G401 (cell line): Measurements from ENCODE around the gene GPC1. TPM values are rescaled to one million over a fixed set of nuclear protein-coding genes. Genes with fewer than 3 reads are reported as not detected.

Source experiments
- DNase-seq: peaks from one replicate; pipeline ENCODE4 v3.0.0-alpha.2; 2015; ENCODE audit warnings: low spot score
- in situ Hi-C: cut with HindIII; loops from 2 replicates; pipeline ENCODE4 v1.10.0; 2016; ENCODE audit warnings: low sequenced_read_pairs, mixed read lengths
- total RNA-seq: library from RNA; depleted of rRNA; stranded (reverse); fragments of >200 nt; shearing (Covaris generic); gene quantifications from 2 replicates; pipeline ENCODE4 v1.2.3, GENCODE V29; 2014

Gene GPC1
- total RNA-seq, 1 experiment from 2014 or later, result 39.1 TPM

DNA sequence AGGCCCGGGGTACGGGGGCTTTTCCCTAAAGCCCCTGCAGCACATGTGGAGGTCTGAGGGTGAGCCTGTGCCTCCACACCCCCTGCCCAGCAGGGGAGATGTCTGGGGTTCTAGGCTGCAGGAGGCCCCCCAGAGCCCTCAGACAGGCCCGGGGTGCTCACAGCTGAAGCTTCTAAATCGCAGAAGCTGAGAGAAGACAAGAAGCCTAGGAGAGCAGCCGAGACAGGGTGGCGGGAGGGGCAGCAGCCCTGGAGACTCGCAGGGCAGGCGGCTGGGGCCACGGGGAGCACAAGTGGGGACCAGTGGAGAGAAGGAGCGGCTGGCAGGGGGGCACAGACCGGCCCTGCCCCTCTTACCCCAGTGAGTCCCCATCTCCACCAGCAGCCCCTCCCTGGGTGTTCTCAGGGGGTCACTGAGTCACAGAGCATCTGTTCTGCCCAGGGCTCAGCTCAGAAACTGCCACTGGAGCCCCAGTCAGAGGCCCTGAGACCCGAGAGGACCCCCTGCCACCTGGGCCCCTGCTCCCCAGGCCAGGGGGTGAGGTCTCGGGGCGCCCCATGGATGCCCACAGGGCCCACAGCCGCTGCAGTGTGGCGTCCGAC lies 26.1 kb downstream of the GPC1 start:
- no peak for DNase-seq
- in situ Hi-C loops, result no loop called here

DNA sequence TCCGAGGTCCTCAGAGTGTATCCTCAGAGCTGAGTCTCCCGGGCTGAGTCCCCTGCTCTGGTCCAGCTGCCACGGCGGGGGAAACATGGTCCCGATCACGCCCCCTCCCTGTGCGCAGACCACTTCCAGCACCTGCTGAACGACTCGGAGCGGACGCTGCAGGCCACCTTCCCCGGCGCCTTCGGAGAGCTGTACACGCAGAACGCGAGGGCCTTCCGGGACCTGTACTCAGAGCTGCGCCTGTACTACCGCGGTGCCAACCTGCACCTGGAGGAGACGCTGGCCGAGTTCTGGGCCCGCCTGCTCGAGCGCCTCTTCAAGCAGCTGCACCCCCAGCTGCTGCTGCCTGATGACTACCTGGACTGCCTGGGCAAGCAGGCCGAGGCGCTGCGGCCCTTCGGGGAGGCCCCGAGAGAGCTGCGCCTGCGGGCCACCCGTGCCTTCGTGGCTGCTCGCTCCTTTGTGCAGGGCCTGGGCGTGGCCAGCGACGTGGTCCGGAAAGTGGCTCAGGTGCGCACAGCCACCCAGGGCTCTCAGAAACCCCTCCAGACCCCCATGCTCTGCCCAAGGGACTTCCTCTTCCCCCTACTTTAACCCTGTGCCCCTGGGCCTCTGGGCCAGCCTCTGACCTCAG lies 26.7 kb downstream of the GPC1 start:
- in situ Hi-C loops, result no loop called here
- no peak for DNase-seq

DNA sequence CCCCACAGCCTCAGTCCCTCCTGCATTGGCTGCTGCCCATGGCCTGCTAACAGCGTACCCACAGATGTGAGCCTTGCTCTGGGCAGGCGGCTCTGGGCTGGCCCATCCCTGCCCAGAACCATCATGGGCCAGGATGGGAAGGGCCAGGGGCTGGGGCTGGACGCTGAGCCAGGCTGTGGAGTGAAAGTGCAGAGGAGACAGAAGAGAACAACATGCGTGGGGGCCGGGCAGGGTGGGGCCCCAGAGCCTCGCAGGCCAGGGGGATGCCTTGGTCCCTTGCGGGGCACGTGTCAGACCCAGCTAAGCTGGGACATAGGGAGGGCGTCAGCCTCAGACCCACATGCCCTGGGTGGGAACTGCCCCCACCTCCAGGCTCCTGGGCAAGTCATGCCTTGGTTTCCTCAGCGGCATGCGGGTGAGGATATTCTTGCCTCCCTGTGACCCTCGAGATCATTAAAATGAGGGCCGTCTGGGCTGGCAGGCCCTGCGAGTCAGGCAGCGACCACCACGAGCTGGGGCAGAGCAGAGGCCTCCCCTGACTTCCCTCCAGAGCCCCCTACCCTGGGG lies 27.3 kb downstream of the GPC1 start:
- DNase-seq, result no peak
- in situ Hi-C loops, result no loop called here

DNA sequence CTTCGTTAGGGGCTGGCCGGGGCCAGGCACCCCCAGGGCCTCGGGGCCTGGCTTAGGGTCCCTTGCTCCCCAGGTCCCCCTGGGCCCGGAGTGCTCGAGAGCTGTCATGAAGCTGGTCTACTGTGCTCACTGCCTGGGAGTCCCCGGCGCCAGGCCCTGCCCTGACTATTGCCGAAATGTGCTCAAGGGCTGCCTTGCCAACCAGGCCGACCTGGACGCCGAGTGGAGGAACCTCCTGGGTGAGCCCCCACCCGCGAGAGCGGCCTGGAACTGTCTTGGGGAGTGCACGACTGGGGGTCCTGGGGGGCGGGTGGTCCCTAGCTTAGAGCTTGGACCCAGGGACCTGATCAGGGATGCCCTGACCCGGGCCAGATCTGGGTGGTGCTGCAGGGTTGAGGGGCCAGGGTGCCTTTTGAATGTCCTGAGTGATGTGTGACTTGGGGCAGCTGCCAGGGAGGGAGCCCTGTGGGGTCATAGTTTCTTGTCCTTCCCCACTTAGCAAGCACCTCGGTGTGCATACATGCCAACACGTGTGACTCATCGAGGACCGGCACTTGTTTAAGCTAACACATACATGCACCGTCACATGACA lies 27.9 kb downstream of the GPC1 start:
- no peak for DNase-seq
- in situ Hi-C loops, result no loop called here

DNA sequence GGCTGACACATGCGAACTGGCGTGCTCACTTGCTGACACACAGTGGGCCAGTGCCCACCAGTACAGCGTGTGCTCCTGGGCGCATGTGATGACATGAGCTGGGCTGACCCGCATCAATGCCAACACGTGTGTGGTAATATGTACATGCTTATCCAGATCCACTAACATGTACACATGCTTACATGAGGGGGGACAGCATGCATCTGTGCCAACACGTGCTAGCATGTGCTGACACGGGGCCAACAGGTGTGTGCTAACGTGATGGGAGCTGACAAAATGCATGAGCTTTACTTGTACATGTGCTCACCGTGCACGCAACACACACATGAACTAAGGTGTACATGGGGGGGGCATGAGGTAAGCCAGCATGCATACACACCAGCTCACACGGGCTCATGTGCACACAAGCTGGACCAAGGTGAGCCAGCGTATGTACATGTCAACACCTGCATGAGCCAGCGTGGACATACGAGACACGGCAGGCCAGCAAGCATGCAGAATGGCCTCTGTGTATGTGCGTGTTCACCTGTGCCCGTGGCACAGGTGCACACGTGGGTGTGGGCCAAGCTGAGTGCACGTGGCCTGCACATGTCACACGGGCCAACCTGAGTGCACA lies 28.5 kb downstream of the GPC1 start:
- no peak for DNase-seq
- in situ Hi-C loops, result no loop called here

DNA sequence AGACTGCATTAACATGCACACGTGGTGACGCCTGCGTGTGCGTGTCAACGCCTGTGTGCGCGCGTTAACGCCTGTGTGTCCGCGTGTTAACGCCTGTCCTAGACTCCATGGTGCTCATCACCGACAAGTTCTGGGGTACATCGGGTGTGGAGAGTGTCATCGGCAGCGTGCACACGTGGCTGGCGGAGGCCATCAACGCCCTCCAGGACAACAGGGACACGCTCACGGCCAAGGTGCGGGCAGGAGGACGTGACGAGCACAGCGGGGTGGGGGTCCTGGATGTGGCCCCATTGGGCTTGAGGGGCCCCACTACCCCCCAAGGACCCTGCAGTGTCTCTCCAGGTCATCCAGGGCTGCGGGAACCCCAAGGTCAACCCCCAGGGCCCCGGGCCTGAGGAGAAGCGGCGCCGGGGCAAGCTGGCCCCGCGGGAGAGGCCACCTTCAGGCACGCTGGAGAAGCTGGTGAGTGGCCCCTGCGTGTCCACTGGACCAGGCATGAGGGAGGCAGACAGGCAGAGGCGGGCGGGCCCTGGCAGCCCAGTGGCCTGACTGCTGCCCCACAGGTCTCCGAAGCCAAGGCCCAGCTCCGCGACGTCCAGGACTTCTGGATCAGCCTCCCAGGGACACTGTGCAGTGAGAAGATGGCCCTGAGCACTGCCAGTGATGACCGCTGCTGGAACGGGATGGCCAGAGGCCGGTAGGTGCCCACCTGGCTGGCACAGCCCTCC lies 29.2 kb downstream of the GPC1 start:
- in situ Hi-C loops, result no loop called here
- DNase-seq, result no peak

DNA sequence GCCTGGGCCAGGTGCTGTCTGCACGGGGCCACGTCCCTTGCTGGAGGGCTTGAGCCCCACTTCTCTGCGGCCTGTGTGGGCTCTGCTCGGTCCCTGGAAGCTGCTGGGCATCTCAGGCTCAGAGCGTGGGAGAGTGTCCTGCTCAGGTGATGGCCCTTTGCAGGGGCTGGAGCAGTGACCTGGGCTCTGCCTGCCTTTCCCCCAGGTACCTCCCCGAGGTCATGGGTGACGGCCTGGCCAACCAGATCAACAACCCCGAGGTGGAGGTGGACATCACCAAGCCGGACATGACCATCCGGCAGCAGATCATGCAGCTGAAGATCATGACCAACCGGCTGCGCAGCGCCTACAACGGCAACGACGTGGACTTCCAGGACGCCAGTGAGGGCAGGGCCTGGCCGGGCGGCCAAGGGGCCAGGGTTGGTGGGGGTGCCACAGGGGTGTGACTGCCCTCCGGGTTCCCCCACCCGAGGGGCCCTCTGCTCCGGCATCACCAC lies 29.9 kb downstream of the GPC1 start:
- no peak for DNase-seq
- in situ Hi-C loops, result no loop called here

DNA sequence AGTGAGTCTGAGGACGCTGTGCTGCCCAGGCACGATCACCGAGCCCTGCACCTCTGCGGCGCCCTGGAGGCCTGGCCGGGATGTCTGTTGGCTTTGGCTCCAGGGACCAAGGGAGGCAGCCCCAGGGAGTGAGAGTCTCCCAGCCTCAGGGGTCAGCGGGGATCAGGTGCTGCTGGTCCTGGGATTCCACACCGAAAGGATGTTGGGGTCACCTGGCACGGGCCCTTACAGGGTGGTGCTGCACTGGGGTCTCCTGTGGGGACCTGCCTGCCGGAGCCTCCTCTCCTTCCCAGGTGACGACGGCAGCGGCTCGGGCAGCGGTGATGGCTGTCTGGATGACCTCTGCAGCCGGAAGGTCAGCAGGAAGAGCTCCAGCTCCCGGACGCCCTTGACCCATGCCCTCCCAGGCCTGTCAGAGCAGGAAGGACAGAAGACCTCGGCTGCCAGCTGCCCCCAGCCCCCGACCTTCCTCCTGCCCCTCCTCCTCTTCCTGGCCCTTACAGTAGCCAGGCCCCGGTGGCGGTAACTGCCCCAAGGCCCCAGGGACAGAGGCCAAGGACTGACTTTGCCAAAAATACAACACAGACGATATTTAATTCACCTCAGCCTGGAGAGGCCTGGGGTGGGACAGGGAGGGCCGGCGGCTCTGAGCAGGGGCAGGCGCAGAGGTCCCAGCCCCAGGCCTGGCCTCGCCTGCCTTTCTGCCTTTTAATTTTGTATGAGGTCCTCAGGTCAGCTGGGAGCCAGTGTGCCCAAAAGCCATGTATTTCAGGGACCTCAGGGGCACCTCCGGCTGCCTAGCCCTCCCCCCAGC lies 30.5 kb downstream of the GPC1 start:
- in situ Hi-C loops, result no loop called here
- no peak for DNase-seq

DNA sequence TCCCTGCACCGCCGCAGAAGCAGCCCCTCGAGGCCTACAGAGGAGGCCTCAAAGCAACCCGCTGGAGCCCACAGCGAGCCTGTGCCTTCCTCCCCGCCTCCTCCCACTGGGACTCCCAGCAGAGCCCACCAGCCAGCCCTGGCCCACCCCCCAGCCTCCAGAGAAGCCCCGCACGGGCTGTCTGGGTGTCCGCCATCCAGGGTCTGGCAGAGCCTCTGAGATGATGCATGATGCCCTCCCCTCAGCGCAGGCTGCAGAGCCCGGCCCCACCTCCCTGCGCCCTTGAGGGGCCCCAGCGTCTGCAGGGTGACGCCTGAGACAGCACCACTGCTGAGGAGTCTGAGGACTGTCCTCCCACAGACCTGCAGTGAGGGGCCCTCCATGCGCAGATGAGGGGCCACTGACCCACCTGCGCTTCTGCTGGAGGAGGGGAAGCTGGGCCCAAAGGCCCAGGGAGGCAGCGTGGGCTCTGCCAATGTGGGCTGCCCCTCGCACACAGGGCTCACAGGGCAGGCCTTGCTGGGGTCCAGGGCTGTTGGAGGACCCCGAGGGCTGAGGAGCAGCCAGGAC lies 31.2 kb downstream of the GPC1 start:
- DNase-seq, result no peak
- in situ Hi-C loops, result no loop called here

DNA sequence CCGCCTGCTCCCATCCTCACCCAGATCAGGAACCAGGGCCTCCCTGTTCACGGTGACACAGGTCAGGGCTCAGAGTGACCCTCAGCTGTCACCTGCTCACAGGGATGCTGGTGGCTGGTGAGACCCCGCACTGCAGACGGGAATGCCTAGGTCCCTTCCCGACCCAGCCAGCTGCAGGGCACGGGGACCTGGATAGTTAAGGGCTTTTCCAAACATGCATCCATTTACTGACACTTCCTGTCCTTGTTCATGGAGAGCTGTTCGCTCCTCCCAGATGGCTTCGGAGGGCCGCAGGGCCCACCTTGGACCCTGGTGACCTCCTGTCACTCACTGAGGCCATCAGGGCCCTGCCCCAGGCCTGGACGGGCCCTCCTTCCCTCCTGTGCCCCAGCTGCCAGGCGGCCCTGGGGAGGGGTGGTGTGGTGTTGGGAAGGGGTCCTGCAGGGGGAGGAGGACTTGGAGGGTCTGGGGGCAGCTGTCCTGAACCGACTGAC lies 31.7 kb downstream of the GPC1 start:
- no peak for DNase-seq
- in situ Hi-C loops, result no loop called here

DNA sequence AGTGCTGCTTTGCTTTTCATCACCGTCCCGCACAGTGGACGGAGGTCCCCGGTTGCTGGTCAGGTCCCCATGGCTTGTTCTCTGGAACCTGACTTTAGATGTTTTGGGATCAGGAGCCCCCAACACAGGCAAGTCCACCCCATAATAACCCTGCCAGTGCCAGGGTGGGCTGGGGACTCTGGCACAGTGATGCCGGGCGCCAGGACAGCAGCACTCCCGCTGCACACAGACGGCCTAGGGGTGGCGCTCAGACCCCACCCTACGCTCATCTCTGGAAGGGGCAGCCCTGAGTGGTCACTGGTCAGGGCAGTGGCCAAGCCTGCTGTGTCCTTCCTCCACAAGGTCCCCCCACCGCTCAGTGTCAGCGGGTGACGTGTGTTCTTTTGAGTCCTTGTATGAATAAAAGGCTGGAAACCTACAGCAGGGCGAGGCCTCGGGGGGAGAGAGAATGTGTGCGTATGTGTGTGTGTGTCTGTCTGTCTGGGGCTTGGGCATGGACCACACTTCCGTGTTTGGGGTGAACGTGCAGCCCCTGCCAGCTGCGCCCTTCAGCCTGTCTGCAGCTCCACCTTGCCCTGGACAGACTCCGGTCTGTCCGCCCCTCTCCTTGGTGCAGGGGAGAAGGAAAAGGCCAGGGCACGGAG lies 32.3 kb downstream of the GPC1 start:
- no peak for DNase-seq
- in situ Hi-C loops, result no loop called here

DNA sequence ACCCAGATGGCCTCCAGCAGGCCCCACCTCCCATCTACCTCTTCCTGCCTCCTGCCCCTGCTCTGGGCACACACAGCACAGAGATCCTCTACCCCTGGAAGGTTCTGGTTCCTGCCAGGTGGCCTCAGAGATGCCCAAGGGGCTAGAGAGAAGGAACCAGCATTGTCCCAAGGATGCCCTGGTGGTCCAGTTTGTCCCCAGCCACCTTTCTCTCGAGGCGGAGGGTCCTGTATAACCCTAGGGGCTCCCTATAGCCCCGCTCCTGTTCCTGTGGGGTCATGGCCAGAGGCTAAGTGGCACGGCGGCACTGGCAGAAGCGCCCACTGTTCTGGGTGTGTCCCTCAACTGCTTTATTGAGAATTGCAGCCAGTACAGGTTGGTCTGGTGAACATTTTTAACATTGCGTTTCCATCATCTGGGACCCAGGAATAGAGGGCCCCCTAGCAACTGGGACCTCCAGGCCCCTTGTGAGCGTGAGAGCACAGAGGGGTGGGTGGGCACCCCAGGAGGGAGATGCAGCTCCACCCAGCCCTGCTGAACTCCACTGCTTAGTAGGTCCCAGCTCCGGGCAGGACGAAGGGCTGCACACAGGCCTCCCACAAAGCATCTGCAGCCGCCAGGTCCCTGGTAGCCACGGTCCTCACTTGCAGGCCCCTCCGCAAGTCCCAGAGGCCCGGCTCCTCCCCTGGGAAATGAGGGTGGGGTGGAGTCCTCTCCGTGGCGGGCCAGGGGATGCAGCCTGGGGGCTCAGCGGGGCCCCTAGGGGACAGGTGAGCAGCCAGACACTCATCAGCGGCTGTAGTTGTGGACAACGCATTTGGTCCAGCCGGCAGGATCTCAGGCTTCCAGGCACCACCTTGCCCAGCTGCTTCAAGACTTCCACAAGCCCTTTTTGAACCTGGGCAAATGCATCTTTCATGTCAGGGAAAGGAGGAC lies 33.1 kb downstream of the GPC1 start:
- in situ Hi-C loops, result no loop called here
- peak; percentile 27 for DNase-seq

DNA sequence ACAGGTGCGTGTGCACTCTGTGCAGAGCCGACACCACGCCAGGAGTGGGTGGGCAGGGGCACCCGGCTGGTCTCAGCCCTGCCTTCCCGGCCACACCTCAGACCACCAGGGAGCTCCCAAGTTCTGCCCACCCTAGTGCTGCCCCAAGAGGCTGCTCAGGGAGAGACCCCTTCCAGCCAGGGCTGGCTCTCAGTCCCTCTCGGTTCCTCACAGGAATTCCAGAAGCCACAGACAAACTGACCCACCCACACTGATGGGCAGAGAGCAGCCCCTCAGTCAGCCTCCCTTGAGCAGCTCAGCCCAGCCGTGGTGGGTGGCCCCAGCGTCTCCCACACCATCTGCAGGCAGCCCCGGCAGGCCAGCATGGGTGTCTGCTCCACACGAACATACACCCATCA lies 33.8 kb downstream of the GPC1 start:
- in situ Hi-C loops, result no loop called here
- no peak for DNase-seq

DNA sequence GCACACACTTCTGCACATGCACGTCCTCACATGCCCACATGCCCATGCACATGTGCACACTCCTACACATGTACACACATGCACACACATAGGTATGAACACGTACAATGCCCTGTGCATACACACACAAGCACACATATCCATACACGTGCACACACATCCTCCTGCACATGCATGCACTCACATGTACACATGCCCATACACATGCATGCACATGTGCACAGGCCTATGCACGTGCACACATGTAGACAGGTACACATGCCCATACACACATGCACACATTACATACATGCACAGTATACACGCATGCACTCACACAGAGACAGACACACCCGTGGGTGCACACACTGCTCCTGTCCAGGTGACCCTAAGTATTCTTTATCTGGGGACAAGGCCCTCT lies 34.3 kb downstream of the GPC1 start:
- DNase-seq, result no peak
- in situ Hi-C loops, result no loop called here

DNA sequence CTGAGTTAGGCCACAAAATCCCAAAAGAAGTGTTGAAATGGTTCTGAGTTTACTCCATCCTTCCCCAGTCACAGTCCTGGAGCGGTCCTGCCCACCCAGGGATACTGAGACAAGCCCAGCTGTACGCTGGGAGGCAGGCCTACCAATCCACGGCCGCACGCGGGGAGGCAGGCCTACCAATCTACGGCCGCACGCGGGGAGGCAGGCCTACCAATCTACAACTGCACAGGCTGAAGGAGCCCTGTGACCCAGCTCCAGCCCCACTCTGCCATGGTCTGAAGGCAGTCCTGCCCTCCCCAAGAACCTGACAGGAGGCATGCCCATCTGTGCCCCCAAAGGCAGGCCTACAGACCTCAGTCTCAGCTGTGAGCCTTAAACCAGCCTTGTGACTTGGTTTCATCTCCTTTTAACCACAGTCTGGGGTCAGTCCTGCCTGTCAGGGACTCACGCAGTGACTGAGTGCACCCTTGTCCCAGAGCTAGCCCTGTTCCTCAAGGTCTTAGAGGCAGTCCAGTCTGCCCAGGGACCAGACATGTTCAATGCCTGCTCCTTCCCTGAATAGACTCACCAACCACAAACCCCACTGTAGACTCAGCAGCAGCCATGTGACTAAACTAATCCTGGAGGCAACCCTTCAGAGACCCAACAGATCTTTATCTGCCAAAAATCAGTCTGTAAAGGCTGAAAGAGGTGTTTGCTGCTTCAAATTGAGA lies 36.8 kb downstream of the GPC1 start:
- in situ Hi-C loops, result no loop called here
- no peak for DNase-seq

DNA sequence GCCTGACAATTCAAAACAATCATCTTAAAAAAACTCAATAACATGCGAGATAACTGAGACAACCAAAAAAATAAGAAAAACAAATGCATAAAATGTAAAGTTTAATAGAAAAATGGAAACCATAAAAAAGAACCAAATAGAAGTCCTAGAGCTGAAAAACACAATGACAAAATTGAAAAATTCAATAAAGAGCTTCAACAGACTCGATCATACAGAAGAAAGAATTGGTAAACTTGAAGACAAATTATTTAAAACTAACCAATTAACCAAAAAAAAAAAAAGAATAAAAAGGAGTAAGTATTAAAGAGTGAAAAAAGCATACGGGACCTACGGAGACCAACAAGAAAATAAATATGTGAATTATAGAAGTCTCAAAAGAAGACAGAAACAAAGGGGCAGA lies 37.7 kb downstream of the GPC1 start:
- no peak for DNase-seq
- in situ Hi-C loops, result no loop called here
